Uterus (tissue), 2 donors: ENCODE measurements around the gene DNM3.

Source experiments
- CTCF ChIP-seq, 4 experiments: fragments of 200-600 bp in 2 of 4; fragments of 450-650 bp in 2 of 4; sonication (generic) in 2 of 4; IDR thresholded peaks; one replicate each; pipeline ENCODE4 v1.5.1; 2016 to 2019; ENCODE audit warnings: antibody characterized with exemption in 4 of 4, mild to moderate bottlenecking in 2 of 4, moderate library complexity in 1 of 4
- POLR2A ChIP-seq, 2 donors: fragments of 450-650 bp; IDR thresholded peaks; one replicate each; pipeline ENCODE4 v1.6.1; 2016; ENCODE audit warnings: antibody characterized with exemption in 2 of 2, mild to moderate bottlenecking in 1 of 2, moderate library complexity in 1 of 2

- TF ChIP-seq POLR2A (IDR thresholded peaks at IDR 0.05) (no peak), CTCF (IDR thresholded peaks at IDR 0.05) (no peak)
Observed at GRCh38 chr1:171879556-171879955, 38.3 kb downstream of the DNM3 start.
